ENCODE results near the gene SPATA2. TPM values are rescaled to one million over a fixed set of nuclear protein-coding genes. Genes with fewer than 3 reads are reported as not detected.

SPATA2 gene
- polyA plus RNA-seq, 2 of the 4 experiments (the other 2 are of a cell fraction) = 4.7 to 5.1 TPM

DNA sequence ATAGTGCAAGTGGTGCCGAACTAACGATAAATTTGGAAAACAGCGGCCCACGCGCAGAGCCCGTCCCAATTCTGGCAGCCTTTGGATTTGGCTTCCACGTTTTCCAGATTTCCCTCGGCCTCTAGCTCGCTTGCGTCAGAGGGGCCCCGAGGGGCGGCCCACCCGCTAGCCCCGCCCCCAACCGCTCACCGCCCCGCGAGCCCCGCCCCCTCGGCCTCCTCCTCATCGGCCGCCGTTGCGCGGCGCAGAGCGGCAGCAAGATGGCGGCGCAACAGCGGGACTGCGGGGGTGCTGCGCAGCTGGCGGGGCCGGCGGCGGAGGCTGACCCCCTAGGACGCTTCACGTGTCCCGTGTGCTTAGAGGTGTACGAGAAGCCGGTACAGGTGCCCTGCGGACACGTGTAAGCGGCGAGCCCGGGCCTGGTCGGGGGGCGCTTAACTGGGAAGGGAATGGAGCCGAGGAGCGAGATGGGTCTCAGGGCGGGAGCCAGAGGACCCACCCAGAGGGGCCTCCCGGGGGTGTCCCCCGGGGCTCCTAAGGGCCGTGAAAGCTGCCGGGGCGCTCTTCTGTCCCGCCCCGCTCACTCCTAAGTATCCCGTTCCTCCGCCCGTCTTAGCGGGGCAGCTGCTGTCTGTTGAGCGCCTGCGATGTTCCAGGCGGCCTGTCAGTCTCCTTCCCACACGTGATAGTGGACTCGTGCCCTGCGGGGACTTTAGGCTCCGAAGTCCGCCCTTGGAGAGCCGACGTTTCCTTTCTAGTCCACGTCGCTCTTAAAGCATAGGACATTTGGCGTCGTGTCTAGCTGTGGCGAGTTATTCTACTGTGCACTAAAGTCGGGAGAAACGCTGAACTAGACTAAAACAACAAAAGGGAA is 21.1 kb upstream of the SPATA2 start, which contains the start of gene RNF114:
Gene RNF114 (plus strand): TSS at position 245 of the 874 bp plus-strand sequence. CDS start 16 bp downstream, at position 261.
- no peak for FAIRE-seq
- Histone ChIP-seq H3K27ac (peak within 1 kb of the TSS; percentile 79 to 95), H3K4me1 (peaks cover 20% of the 10 kb centered on the region), H3K4me3 (peak within 1 kb of the TSS; percentile 71), H3K4me2 (peak within 1 kb of the TSS; percentile 95), H3K9me3 (no peaks in the 10 kb centered on the region)
- WGBS (ENCODE audit: missing lambda C conversion rate) = 1% methylated on average over 25 of the region's 79 CpGs
- peak; percentile 72 to 90 for DNase-seq (ENCODE audit: low read depth in 1 of 2, low spot score in 1 of 2)
- peak; percentile 90 to 91 for ATAC-seq
- TF ChIP-seq EP300 (IDR thresholded peaks at IDR 0.05) (0 out of 5 replicates have a peak, but pooled peaks of 1 of the 2 experiments have one; percentile 8), JUN (IDR thresholded peaks at IDR 0.05) (peak in 1 of 2 experiments; percentile 92; a peak in 3 of 5 replicates), KDM5A (IDR thresholded peaks at IDR 0.05) (peak; percentile 91), RNF2 (IDR thresholded peaks at IDR 0.05; ENCODE audit: borderline replicate concordance, low read depth) (no peak), CHD4 (IDR thresholded peaks at IDR 0.05; ENCODE audit: borderline replicate concordance) (no peak), RCOR1 (IDR thresholded peaks at IDR 0.05; ENCODE audit: low read depth, low read length) (no peak), ESRRA (IDR thresholded peaks at IDR 0.05; ENCODE audit: borderline replicate concordance, low read length) (no peak), MAFK (IDR thresholded peaks at IDR 0.05; ENCODE audit: partially characterized antibody) (no peak), CEBPB (IDR thresholded peaks at IDR 0.05) (peak; percentile 67 to 71), CHD2 (IDR thresholded peaks at IDR 0.05; ENCODE audit: low read length, partially characterized antibody) (no peak), ELK1 (IDR thresholded peaks at IDR 0.05; ENCODE audit: low read depth, low read length) (no peak), CBX8 (IDR thresholded peaks at IDR 0.05) (no peak), HOXB13 (CRISPR knock-in tag; IDR thresholded peaks at IDR 0.05; ENCODE audit: low read depth) (no peak), MYC (IDR thresholded peaks at IDR 0.05; ENCODE audit: borderline replicate concordance, low read length) (no peak; the same call in 1 of the 2 replicates), SMC3 (IDR thresholded peaks at IDR 0.05) (no peak), TP53 (CRISPR knock-in tag; IDR thresholded peaks at IDR 0.05) (no peak), MAX (IDR thresholded peaks at IDR 0.05) (peak; percentile 59), NR3C1 (IDR thresholded peaks at IDR 0.05) (no peak), POLR2A (IDR thresholded peaks at IDR 0.05; ENCODE audit: low read length) (peak; percentile 92), PHF8 (IDR thresholded peaks at IDR 0.05; ENCODE audit: borderline replicate concordance, low read depth) (peak; percentile 93), FOXS1 (CRISPR knock-in tag; IDR thresholded peaks at IDR 0.05) (no peak), CBX2 (IDR thresholded peaks at IDR 0.05; ENCODE audit: borderline replicate concordance, low read depth) (no peak), ZC3H11A (IDR thresholded peaks at IDR 0.05) (no peak), HES2 (IDR thresholded peaks at IDR 0.05) (no peak)
- TF ChIP-seq, protein P1, sequence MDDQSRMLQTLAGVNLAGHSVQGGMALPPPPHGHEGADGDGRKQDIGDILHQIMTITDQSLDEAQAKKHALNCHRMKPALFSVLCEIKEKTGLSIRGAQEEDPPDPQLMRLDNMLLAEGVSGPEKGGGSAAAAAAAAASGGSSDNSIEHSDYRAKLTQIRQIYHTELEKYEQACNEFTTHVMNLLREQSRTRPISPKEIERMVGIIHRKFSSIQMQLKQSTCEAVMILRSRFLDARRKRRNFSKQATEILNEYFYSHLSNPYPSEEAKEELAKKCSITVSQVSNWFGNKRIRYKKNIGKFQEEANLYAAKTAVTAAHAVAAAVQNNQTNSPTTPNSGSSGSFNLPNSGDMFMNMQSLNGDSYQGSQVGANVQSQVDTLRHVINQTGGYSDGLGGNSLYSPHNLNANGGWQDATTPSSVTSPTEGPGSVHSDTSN (IDR thresholded peaks at IDR 0.05) = peak; percentile 29; the same call in 1 of the 2 replicates
- TF ChIP-seq, protein P2, sequence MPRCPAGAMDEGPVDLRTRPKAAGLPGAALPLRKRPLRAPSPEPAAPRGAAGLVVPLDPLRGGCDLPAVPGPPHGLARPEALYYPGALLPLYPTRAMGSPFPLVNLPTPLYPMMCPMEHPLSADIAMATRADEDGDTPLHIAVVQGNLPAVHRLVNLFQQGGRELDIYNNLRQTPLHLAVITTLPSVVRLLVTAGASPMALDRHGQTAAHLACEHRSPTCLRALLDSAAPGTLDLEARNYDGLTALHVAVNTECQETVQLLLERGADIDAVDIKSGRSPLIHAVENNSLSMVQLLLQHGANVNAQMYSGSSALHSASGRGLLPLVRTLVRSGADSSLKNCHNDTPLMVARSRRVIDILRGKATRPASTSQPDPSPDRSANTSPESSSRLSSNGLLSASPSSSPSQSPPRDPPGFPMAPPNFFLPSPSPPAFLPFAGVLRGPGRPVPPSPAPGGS (IDR thresholded peaks at IDR 0.05) = peak; percentile 78; the same call in 1 of the 3 replicates
- TF ChIP-seq, protein P3, sequence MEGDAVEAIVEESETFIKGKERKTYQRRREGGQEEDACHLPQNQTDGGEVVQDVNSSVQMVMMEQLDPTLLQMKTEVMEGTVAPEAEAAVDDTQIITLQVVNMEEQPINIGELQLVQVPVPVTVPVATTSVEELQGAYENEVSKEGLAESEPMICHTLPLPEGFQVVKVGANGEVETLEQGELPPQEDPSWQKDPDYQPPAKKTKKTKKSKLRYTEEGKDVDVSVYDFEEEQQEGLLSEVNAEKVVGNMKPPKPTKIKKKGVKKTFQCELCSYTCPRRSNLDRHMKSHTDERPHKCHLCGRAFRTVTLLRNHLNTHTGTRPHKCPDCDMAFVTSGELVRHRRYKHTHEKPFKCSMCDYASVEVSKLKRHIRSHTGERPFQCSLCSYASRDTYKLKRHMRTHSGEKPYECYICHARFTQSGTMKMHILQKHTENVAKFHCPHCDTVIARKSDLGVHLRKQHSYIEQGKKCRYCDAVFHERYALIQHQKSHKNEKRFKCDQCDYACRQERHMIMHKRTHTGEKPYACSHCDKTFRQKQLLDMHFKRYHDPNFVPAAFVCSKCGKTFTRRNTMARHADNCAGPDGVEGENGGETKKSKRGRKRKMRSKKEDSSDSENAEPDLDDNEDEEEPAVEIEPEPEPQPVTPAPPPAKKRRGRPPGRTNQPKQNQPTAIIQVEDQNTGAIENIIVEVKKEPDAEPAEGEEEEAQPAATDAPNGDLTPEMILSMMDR (IDR thresholded peaks at IDR 0.05) = no peak
- TF ChIP-seq, protein P4, sequence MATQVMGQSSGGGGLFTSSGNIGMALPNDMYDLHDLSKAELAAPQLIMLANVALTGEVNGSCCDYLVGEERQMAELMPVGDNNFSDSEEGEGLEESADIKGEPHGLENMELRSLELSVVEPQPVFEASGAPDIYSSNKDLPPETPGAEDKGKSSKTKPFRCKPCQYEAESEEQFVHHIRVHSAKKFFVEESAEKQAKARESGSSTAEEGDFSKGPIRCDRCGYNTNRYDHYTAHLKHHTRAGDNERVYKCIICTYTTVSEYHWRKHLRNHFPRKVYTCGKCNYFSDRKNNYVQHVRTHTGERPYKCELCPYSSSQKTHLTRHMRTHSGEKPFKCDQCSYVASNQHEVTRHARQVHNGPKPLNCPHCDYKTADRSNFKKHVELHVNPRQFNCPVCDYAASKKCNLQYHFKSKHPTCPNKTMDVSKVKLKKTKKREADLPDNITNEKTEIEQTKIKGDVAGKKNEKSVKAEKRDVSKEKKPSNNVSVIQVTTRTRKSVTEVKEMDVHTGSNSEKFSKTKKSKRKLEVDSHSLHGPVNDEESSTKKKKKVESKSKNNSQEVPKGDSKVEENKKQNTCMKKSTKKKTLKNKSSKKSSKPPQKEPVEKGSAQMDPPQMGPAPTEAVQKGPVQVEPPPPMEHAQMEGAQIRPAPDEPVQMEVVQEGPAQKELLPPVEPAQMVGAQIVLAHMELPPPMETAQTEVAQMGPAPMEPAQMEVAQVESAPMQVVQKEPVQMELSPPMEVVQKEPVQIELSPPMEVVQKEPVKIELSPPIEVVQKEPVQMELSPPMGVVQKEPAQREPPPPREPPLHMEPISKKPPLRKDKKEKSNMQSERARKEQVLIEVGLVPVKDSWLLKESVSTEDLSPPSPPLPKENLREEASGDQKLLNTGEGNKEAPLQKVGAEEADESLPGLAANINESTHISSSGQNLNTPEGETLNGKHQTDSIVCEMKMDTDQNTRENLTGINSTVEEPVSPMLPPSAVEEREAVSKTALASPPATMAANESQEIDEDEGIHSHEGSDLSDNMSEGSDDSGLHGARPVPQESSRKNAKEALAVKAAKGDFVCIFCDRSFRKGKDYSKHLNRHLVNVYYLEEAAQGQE (IDR thresholded peaks at IDR 0.05) = no peak
- CTCF ChIA-PET = interaction anchor here (0.6 to 2.4 kb wide), 7 partner anchors 10 to 583 kb away, joined by 3 to 9 read pairs (median 3); no protein-coding TSS in a partner anchor
- POLR2A ChIA-PET = interaction anchor here (1.2 to 2.0 kb wide), 4 partner anchors 9 to 34 kb away, joined by 3 to 11 read pairs (median 6); partner anchors contain the start of gene SPATA2
